HL-60/S4 treated with retinoic acid at 250 ng/mL for 4 days and 3 days (cell line): ENCODE measurements around the gene MEPE.
"Not testable (repeated sequence)": the region's sequence is repeated elsewhere in the genome, so short reads cannot be mapped to it uniquely, and the experiment has no call there.

Experiments
- in situ Hi-C: fragments of 300-500 bp; cut with MboI; formaldehyde crosslinking; loops from 2 replicates; pipeline ENCODE4 v1.7.0; 2022; ENCODE audit warnings: low sequenced_read_pairs

The MEPE gene

DNA sequence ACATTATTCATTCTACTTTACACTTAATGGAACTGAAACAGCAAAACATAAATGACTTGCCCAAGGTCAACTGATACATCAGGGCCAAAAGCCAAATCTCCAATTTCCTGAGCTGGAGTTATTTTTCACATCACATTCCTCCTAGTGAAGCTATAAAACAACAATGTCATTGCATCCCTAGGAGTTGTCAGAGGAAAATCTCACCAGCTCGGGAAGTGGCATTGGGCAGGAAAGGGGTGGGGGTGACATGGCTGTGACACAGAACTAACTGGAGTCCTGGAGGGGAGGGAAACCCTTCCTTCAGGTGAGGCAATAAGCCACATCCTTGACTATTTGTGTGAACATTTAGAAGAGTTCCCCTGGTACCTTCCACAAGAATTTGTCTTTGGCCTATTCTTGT is 47.3 kb downstream of the MEPE start:
- in situ Hi-C loops, result no loop called here

- in situ Hi-C loops, result no loop called here
Observed at GRCh38 chr4:87881115-87881514, 48.3 kb downstream of the MEPE start.

- in situ Hi-C loops, result no loop called here
Observed at GRCh38 chr4:87882321-87882720, 49.6 kb downstream of the MEPE start.

DNA sequence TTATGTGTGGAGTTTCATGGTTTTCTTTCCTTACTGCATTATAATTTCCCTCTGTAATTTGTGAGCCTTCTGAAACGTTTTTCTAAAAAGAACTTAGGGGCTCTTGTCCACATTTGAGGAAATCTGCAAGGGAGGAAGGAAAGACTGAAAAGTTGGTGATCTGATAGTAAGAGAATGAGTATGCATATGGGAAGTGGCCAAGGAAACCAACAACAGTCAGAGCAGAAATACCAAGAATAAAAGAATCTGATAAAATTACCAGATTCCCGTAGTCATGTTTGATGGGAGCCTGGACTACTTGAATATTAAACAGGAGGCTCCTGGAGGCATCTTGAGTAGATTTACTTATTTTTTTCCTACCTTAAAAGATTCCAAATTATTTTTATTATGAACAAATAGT is 50.1 kb downstream of the MEPE start:
- in situ Hi-C loops, result no loop called here

DNA sequence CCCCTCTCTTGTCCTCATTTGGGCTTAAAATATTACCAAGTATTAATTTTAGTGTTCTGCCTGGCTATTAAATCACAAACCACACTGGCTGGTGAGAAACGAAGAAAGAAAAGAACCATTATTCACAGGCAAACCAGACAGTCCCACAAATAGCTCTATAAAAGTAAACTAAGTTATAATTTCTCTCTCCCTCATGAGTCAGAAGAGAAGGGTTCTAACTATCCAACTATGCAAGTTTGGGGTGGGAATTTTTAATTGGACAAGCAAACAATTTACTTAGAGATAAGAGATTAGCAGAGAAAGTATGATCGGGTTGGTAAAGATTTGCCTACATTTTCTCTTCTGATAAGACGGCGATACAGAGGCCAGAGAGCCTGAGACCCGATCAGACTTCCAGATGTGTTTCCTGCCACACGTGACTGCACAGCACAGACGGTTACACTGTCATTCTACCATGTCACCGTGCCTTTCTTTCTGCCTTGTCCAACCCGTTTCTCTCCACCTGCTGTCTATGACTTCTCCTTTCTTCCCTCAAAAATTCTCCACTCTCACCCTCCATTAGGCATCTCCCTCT is 52.3 kb downstream of the MEPE start:
- in situ Hi-C loops, result no loop called here

- in situ Hi-C loops, result no loop called here
Observed at GRCh38 chr4:87886083-87886482, 53.3 kb downstream of the MEPE start.

- in situ Hi-C loops, result not testable (repeated sequence)
Observed at GRCh38 chr4:87890753-87891152, 58.0 kb downstream of the MEPE start.

- in situ Hi-C loops, result no loop called here
Observed at GRCh38 chr4:87895964-87896621, 63.3 kb downstream of the MEPE start.
